SKM-1 treated with dmso at 0.1 percent for 144 hours (cell line): ENCODE results near the gene LYST.

ENCODE experiments used
- DNase-seq: peaks from one replicate; lab custom pipeline; 2025; ENCODE audit not compliant: unreplicated experiment; lab: John Stamatoyannopoulos, UW

The LYST gene

GRCh38 chr1:235722858-235723257 lies 143.8 kb downstream of the LYST start:
- DNase-seq = no peak

GRCh38 chr1:235721982-235722381 lies 144.7 kb downstream of the LYST start:
- DNase-seq = no peak

- no peak for DNase-seq
Observed at GRCh38 chr1:235720544-235720943, 146.2 kb downstream of the LYST start.

GRCh38 chr1:235714205-235714897 lies 152.4 kb downstream of the LYST start:
- no peak for DNase-seq

- DNase-seq = no peak
Observed at GRCh38 chr1:235712812-235713211, 153.9 kb downstream of the LYST start.

- DNase-seq = no peak
Observed at GRCh38 chr1:235710687-235711086, 156.0 kb downstream of the LYST start.

- DNase-seq = no peak
Observed at GRCh38 chr1:235709018-235709417, 157.7 kb downstream of the LYST start.

GRCh38 chr1:235708390-235708962 lies 158.2 kb downstream of the LYST start:
- no peak for DNase-seq

GRCh38 chr1:235703506-235703905 lies 163.2 kb downstream of the LYST start:
- no peak for DNase-seq

GRCh38 chr1:235702412-235702811 lies 164.3 kb downstream of the LYST start:
- DNase-seq = no peak

- no peak for DNase-seq
Observed at GRCh38 chr1:235697508-235697907, 169.2 kb downstream of the LYST start.

GRCh38 chr1:235689356-235689755 lies 177.3 kb downstream of the LYST start:
- DNase-seq = no peak

GRCh38 chr1:235688096-235688495 lies 178.6 kb downstream of the LYST start:
- no peak for DNase-seq

GRCh38 chr1:235683653-235684052 lies 183.1 kb downstream of the LYST start:
- no peak for DNase-seq

- no peak for DNase-seq
Observed at GRCh38 chr1:235682216-235682615, 184.5 kb downstream of the LYST start.

- no peak for DNase-seq
Observed at GRCh38 chr1:235679644-235680043, 187.1 kb downstream of the LYST start.

GRCh38 chr1:235679005-235679404 lies 187.7 kb downstream of the LYST start:
- DNase-seq = no peak

GRCh38 chr1:235675152-235675890 lies 191.4 kb downstream of the LYST start:
- DNase-seq = peak; percentile 75

GRCh38 chr1:235673981-235674380 lies 192.7 kb downstream of the LYST start:
- no peak for DNase-seq

- no peak for DNase-seq
Observed at GRCh38 chr1:235671992-235672391, 194.7 kb downstream of the LYST start.

GRCh38 chr1:235670157-235670776 lies 196.4 kb downstream of the LYST start:
- no peak for DNase-seq

- DNase-seq = no peak
Observed at GRCh38 chr1:235669277-235669676, 197.4 kb downstream of the LYST start.
